Endometrium (tissue), 2 donors: ENCODE results near the gene PRKAR2B.
"Not testable (repeated sequence)": the region's sequence is repeated elsewhere in the genome, so short reads cannot be mapped to it uniquely, and the experiment has no call there.

Experiments
- FAIRE-seq: peaks from 2 replicates; lab custom pipeline; 2012; peaks lifted over from hg19 to GRCh38; lab: Jason Lieb, UNC
- donor health status: control.
- donor health status: control.

The PRKAR2B gene

DNA sequence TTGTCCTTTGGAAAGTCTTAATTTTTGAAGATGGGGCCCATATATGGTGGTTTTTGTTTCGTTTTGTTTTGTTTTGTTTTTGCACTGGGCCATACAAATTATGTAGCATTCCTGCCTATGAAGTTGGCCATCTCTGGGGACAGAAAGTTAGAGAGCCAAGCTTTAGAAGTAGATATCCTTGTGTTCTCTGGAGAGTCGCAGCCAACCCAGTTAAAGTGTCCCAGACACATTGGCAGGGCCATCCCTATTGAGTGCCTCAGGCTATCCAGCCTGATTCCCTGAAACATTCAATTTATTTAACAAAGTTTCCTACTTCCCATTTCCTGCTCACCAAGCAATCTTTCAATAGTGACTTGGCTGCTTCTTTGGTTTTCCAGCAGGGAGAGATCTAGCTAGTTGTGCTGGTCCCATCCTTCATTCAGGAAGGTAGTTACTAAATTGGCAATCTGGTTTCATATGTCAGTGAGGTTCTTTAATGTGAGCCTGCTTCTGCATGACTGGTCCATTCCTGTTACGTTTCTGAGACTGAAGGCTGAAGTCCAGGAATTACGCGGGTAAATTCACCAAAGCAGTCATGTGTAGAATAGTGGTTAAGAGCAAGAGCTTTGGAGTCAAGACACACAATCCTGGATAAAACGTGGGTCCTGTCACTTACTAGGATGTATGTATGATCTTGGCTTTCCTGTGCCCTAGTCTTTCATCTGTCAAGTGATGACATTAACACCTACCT lies 75.0 kb downstream of the PRKAR2B start:
- FAIRE-seq = no peak

DNA sequence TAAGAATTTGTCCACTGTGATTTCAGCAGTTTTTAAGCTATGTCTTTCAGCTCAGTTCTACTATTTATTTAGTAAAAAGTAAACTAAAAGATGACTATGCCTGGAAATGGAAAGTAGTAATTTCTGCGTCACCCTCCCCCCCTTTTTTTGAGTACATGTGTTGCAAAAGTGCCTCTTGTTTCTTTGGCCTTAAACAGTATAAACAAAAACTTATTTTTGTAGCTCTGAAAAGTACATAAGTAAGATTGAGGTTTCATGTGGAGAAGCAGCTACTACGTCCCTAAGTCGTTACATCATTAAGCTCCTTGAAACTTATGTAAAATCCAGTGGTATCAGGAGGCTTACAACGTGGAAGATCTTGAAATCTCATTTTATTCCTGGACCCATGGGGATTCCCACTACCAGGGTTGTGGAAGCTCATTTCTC lies 78.0 kb downstream of the PRKAR2B start:
- no peak for FAIRE-seq

DNA sequence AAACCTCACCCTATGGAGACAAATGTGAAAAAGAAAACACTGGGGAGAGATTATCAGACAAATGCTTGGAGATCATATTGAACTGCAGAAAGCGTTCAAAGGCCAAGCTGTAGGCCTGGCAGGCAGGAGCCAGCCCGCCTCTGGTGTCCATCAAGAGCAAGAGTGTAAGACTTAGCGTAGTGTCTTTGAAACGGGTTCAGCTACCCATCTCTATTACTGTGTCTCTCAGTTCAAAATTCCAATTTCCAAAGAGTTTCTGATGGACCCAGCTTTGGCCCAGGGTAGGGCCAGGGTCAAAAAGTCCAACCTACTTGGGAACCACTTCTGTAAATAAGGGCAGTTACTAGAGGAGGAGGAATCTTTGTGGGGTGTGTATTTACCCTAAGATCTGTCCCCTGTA lies 78.9 kb downstream of the PRKAR2B start:
- no peak for FAIRE-seq

DNA sequence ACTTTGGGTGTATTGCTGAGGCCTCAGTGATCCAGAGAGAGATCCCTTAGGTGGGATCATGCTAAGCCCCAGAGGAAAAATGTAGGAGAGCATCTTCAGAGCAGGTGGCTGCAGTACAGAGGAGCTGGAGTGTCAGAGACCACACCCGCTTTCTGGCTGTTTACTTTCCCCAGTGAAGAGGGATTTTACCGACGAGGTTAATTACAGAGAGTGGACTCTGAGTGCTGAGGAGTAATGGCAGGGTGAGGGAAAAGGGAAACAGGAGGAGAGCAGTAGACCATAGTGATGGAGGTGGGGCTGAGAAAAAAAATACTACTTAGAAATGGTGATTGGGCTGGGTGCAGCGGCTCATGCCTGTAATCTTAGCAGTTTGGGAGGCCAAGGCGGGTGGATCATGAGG lies 81.0 kb downstream of the PRKAR2B start:
- no peak for FAIRE-seq

DNA sequence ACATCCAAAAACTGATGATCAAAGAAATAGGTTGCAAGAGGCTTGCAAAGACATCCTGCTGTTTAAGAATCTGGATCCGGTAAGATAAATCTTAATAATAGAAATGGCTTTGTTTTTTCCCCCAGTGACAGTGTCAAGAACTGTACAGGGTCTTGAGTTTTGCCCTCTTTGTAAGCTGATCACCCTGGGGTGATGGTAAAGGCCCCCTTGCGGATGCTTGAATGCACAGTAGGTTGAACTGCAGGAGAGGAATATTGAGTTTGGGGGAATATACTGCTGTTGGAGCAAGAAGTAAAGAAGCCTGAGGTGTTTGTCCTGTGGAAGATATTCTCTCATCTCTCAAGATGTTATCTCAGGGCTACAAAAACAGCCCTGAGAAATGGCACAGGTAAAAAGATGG lies 83.7 kb downstream of the PRKAR2B start:
- no peak for FAIRE-seq

GRCh38 chr7:107128748-107129147 lies 84.2 kb downstream of the PRKAR2B start:
- FAIRE-seq = no peak

DNA sequence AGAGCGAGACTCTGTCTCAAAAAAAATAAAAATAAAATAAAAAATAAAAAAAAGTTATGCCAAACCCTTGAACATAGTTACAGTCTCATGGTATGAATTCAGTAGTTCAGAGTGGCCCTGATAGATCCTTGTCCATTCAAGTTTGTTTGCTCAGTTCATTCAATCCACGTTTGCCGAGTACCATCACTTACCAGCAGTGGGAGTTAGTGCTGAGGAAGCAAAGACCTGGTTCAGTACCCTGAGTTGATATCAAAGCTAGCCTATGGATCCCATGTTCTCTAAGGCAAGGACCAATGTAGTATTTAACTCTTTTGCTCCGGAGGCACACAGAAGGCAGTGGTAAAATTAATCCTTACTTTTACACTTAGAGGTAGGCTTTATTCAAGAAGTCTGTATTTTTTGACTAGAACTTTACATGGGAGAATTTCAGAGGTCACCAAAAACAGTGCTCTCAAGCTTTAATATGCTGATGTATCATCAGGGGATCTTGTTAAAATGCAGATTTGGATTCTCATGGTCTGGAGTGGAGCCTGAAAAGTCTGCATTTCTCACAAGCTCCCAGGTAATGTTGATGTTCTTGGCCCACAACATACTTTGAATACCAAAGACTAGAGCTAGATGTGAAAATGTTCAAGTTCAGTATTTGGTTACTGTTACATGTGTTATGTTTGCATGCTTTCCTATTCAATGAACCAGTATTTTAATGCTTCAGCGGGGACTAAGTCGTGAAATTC lies 86.1 kb downstream of the PRKAR2B start:
- FAIRE-seq = no peak

- FAIRE-seq = no peak
Observed at GRCh38 chr7:107133396-107133795, 88.9 kb downstream of the PRKAR2B start.

- FAIRE-seq = no peak
Observed at GRCh38 chr7:107138696-107139420, 94.4 kb downstream of the PRKAR2B start.

GRCh38 chr7:107143875-107144274 lies 99.4 kb downstream of the PRKAR2B start:
- not testable (repeated sequence) for FAIRE-seq

GRCh38 chr7:107145067-107145838 lies 100.7 kb downstream of the PRKAR2B start:
- no peak for FAIRE-seq

GRCh38 chr7:107147464-107148393 lies 103.2 kb downstream of the PRKAR2B start:
- FAIRE-seq = no peak

GRCh38 chr7:107148721-107149120 lies 104.2 kb downstream of the PRKAR2B start:
- no peak for FAIRE-seq

DNA sequence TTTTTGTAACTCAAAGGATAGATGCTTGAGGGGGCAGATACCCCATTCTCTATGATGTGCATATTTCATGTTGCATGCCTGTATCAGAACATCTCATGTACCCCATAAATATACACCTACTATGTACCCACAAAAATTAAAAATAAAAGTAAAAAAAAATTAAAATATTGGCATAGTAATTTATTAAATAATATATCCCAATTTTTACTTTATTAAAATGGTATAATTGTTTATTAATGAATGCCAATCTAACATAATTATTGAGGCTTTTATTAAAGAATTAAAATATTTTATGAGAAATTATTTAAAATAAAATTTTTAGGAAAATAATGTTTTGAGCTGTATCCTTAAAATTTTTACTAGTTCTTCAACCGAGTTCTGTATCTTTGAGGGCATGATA lies 105.4 kb downstream of the PRKAR2B start:
- FAIRE-seq = no peak

GRCh38 chr7:107150375-107151073 lies 106.0 kb downstream of the PRKAR2B start:
- FAIRE-seq = peak; percentile 92

DNA sequence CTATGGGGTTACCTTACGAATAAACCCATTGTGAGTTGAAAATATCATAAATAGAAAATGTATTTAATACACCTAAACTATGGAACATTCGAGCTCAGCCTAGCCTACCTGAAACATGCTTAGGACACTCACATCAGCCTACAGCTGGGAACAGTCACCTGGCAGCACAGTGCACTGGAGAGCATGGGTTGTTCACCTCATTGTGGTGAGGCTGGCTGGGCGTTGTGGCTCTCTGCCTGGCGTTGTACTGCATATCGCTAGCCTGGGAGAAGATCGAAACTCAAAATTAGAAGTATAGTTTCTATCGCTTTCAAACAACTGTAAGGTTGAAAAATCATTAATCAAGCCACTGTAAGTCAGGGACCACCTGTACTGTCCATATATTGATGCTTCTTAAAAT lies 107.0 kb downstream of the PRKAR2B start:
- no peak for FAIRE-seq

GRCh38 chr7:107152011-107152410 lies 107.5 kb downstream of the PRKAR2B start:
- no peak for FAIRE-seq

DNA sequence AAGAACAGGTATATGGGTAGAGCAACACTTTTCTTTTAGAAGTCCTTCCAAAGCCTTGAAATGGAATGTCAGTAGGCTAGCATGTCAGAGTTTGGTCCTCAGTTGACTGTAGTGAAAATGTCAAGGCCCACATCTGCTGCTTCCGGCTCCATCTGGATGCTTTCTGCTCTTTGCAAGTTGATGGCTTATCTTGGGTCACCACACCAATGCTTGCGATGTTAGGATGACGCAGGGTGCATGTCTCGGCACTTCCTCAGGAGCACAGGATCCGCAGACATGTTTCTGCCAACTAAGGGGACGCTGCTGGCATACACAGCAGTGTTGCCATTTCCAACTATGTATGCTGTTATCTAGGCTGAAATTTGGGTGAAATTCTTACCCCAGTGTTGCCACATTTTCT lies 110.3 kb downstream of the PRKAR2B start:
- FAIRE-seq = no peak

- FAIRE-seq = not testable (repeated sequence)
Observed at GRCh38 chr7:107155726-107156125, 111.2 kb downstream of the PRKAR2B start.

- FAIRE-seq = no peak
Observed at GRCh38 chr7:107157091-107157490, 112.6 kb downstream of the PRKAR2B start.
